ENCODE data around the gene GPC4.
"Not testable (repeated sequence)": the region's sequence is repeated elsewhere in the genome, so short reads cannot be mapped to it uniquely, and the experiment has no call there.

The GPC4 gene

DNA sequence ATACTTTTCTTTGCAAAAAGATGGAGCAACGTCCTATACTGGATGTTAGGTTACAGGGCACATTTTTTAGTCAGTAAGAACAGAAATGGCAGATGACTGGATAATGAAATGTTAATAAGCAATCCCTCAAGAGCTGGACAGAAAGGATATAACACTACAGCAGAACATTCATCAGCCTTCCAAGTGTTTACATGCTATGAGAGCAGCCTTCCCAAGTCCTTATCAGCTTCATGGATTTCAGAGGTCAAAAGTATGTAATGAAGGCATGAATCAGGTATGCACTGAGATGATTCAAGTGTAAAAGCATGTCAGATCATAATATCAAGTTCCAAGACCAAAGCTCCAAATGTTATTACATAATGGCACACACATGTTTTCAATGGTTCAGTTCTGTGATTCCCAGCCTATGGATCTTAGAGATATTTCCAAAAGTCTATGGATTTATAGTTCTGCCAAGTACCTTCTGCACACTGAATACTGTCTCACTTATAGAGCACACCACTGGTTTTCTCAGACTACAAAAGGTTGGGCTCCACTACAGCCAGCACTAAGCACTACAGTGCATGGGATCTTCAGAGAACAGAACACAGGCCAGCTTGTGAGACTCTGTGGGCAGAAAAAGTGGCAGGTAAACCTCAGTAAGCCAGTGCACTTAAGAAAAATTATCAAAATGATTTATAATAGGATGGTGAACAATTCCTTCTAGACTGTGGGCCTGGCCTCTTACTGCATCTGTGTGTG lies 49.2 kb downstream of the GPC4 start:
- DNase-seq, result no peak

DNA sequence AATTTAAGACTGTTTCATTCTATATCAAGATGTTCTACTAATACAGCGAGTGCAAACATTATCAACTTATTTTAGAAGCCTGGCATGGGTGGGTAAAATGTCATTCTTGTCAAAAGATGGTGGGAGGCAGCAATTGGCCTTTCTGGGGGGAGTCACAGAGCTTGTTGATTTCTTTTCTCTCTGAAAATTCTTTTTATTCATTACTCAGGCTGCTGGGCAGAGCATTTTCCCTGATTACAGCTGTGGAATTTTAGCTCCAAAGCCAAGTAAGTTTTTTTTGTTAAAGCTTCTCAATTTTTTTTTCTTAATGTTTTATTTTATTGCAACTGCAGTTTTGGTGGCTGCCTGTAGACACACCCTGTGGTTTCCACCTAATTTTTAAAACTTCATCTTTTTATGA lies 50.4 kb downstream of the GPC4 start:
- no peak for DNase-seq

DNA sequence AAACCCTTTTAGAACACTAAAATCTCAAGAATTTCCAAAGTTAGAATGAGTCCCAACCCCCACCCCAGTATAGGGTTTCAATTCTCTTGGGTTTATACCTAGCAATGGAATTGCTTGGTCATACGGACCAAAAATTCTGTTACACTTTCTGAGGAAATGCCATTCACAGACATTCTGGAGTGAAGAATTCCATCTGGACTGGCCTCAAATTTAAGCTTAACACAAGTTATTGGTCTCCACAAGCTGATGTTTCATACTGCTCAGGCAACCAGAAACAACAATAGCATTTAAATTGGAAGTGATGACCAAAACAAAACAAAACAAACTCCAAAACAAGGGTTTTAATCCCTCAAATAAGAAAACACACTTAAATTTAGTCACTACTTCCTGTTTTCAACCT lies 51.1 kb downstream of the GPC4 start:
- DNase-seq, result no peak

- DNase-seq, result no peak
These were observed 52.8 kb downstream of the GPC4 start for GRCh38 chrX:133362538-133362937.

DNA sequence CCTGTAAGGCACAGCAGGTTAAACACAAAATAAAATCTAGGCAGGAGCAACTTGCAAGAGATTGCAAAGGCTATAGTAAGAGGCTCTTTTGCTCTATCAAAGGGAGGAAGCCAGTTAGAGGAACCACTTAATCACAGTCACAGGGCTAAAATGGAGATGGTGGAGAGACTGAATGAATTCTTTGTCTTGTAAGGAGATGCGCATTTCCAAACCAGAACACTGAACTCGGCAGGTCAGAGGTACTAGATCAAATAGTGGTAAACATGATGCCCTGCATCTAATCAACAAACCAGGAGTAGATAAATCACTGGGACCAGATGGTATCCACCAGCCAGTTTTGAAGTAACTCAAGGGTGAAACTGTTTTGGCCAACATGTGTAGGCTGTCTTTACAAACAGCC lies 55.8 kb downstream of the GPC4 start:
- DNase-seq, result no peak

DNA sequence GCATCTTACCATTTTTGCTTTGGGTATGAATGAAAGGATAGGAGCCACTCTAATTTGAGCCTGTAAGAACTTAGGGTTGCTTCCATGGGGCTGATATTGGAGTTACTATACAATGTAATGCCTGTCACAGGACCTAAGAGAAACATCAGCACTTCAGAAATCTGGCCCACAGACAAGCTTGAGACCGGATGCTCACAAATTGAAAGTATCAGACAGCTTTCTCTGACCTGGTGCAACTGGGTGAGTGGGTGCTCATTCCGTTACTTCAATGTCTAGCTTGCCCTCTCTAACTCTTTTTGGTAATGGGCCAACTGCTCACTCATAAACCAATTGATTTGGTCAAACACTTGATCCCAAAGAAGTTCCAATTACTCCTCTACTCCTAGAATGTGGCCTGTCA lies 62.1 kb downstream of the GPC4 start:
- DNase-seq, result no peak

- no peak for DNase-seq
These were observed 64.5 kb downstream of the GPC4 start for GRCh38 chrX:133350751-133351150.

GRCh38 chrX:133346026-133346425 lies 69.3 kb downstream of the GPC4 start:
- DNase-seq, result no peak

GRCh38 chrX:133339566-133339965 lies 75.7 kb downstream of the GPC4 start:
- no peak for DNase-seq

GRCh38 chrX:133337250-133337649 lies 78.0 kb downstream of the GPC4 start:
- no peak for DNase-seq

DNA sequence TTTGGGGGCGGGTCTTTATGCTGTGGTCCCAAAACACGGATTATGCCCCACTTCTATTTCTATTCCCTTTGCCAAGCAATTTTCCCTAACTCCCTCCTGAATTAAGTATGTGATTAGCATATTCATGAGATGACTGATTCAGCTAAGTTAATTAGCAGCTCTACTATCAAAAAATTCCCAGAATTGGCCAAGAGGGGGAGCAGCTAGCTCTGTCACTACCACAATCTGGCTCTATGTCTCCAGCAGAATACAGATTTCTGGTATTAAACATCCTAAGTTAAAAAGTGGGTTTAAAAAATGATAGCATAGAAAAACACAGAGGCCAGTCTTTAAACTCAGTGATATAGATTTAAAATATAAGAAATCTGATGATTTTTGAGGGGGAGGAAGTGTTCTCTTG lies 80.3 kb downstream of the GPC4 start:
- no peak for DNase-seq

GRCh38 chrX:133333154-133333750 lies 82.0 kb downstream of the GPC4 start:
- no peak for DNase-seq

GRCh38 chrX:133332737-133333136 lies 82.6 kb downstream of the GPC4 start:
- no peak for DNase-seq

GRCh38 chrX:133330956-133331355 lies 84.3 kb downstream of the GPC4 start:
- no peak for DNase-seq

- no peak for DNase-seq
These were observed 89.9 kb downstream of the GPC4 start for GRCh38 chrX:133325422-133325821.

DNA sequence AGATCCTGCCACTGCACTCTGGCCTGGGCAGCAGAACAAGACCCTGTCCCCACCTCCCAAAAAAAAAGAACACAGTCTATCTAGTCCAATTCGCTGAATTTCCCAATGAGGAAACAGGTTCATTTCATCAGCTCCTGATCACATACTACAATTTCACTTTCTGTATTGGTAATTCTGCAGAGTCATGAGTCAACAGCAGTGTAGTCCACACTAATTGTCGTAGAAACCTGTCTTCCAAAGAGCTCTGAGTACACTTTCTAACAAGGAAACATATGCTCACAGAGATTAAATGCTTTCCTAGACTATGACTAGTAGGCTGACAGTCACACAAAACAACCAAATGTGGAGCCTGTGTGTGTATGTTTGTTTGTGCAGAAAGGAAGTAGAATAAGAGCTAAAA lies 91.9 kb downstream of the GPC4 start:
- no peak for DNase-seq

GRCh38 chrX:133322269-133322668 lies 93.0 kb downstream of the GPC4 start:
- not testable (repeated sequence) for DNase-seq

DNA sequence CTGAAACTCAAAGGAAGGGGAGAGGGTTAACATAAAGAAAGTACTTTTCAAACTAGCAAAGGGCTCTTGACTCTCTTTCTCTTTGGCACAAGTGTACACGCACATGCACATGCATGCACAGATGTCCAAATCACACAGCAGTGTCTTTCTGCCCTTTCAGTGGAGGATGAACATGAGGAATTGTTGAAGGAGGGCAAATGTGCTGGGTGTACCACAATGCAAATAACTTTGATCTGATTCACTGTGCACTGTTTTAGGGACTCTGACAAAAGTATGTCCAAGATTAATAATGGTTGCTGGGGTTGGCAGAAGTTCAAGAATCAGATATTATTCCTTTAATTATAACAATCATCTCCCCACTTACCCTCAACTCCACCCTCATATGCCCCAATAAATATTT lies 93.8 kb downstream of the GPC4 start:
- no peak for DNase-seq

DNA sequence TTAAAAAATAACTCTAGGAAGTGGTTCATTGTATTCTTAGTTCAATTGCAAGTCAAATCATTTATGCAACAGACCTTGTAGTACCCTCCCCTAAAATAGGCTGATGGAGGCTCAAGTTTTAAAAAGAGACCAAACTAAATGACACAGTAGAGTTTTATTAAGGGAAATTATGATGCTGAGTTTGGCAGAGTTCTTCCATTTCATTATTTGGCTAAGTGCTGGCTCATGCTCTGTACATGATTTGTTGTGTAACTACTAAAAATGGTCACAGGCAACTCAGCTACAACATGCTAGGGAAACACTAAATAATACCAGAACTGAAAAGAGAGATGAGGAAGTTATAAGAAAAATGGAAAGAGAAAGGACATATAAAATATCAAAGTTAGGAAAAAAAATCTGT lies 101.0 kb downstream of the GPC4 start:
- DNase-seq, result no peak

- DNase-seq, result no peak
These were observed 106.8 kb downstream of the GPC4 start for GRCh38 chrX:133308499-133308897.

GRCh38 chrX:133307637-133308498 lies 107.4 kb downstream of the GPC4 start:
- no peak for DNase-seq

DNA sequence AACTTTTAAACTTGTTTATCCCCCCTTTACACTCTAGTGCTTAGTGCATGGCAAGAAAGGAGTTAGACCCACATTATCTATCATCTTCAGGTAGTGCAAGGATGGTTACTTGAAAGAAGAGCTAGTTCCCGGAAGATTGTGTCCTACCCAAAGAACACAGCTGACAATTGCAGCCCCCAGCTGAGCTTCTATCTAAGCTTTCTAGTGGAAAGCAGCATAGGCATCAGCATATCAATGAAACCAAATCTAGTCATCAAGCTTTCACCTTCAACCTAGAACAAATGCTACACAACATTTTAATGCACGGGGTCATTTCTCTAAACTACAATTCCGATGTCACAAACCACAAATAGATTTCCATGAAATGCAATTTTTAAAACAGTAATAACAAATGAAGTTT lies 108.2 kb downstream of the GPC4 start:
- no peak for DNase-seq

- no peak for DNase-seq
These were observed 109.0 kb downstream of the GPC4 start for GRCh38 chrX:133306316-133306715.

- no peak for DNase-seq
These were observed 109.9 kb downstream of the GPC4 start for GRCh38 chrX:133305348-133305747.

Measured in T-helper 9 cell (primary cell).